ENCODE results near the gene IL6ST.

DNA sequence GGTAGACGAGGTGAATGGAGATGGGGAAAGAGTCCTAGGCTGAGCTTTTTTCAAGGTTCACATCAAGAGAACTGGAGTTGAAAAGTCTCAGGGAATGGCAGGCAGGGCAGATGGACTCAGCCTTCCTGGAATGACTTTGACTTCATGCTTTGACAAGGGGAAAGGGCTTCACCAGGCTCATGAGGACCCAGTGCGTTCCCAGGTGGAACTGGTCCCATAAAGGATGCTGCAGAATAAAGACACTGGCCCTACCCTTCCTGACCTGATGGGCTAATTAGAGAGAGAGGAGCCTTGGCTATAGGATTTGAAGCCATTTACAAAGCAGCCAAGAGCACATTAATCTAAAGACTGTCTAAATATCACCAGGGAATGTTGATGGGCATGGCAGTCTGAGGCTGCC, 79.8 kb downstream of the IL6ST start:
- TF ChIP-seq, protein P1, sequence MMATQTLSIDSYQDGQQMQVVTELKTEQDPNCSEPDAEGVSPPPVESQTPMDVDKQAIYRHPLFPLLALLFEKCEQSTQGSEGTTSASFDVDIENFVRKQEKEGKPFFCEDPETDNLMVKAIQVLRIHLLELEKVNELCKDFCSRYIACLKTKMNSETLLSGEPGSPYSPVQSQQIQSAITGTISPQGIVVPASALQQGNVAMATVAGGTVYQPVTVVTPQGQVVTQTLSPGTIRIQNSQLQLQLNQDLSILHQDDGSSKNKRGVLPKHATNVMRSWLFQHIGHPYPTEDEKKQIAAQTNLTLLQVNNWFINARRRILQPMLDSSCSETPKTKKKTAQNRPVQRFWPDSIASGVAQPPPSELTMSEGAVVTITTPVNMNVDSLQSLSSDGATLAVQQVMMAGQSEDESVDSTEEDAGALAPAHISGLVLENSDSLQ (IDR thresholded peaks at IDR 0.05): no peak
- no peak for TF ChIP-seq ARNT (IDR thresholded peaks at IDR 0.05)
- TF ChIP-seq ELF4 (IDR thresholded peaks at IDR 0.05): no peak
- no peak for TF ChIP-seq SP1 (IDR thresholded peaks at IDR 0.05)
- TF ChIP-seq BHLHE40 (IDR thresholded peaks at IDR 0.05; ENCODE audit: borderline replicate concordance): no peak
- no peak for TF ChIP-seq L3MBTL2 (conservative IDR thresholded peaks at IDR 0.05)
- no peak for TF ChIP-seq SUZ12 (IDR thresholded peaks at IDR 0.05)
- no peak for TF ChIP-seq FOXM1 (IDR thresholded peaks at IDR 0.05; ENCODE audit: borderline replicate concordance)
- no peak for TF ChIP-seq ZNF384 (IDR thresholded peaks at IDR 0.05)
- no peak for TF ChIP-seq LEF1 (IDR thresholded peaks at IDR 0.05; ENCODE audit: borderline replicate concordance)
- no peak for TF ChIP-seq FOXA1 (IDR thresholded peaks at IDR 0.05)
- no peak for TF ChIP-seq HDGF (IDR thresholded peaks at IDR 0.05; ENCODE audit: borderline replicate concordance)
- no peak for TF ChIP-seq CTBP1 (IDR thresholded peaks at IDR 0.05; ENCODE audit: borderline replicate concordance)
- TF ChIP-seq NFRKB (IDR thresholded peaks at IDR 0.05): no peak
